GM19438 (cell line): ENCODE data around the gene MRAS.

Experiments used
- ATAC-seq: cut with Tn5 transposase; IDR thresholded peaks from one replicate; pipeline ENCODE4 v1.9.1; 2021; ENCODE audit warnings: low read depth; ENCODE audit not compliant: unreplicated experiment

The MRAS gene

GRCh38 chr3:138347960-138348753 lies at the start of gene MRAS:
MRAS (plus strand) TSS chr3:138348579; CDS start chr3:138372884, 24,305 bp downstream.
- no peak for ATAC-seq

GRCh38 chr3:138300647-138301046 lies 47.7 kb upstream of the MRAS start:
- no peak for ATAC-seq

- no peak for ATAC-seq
Observed at GRCh38 chr3:138303474-138303873, 44.9 kb upstream of the MRAS start.

DNA sequence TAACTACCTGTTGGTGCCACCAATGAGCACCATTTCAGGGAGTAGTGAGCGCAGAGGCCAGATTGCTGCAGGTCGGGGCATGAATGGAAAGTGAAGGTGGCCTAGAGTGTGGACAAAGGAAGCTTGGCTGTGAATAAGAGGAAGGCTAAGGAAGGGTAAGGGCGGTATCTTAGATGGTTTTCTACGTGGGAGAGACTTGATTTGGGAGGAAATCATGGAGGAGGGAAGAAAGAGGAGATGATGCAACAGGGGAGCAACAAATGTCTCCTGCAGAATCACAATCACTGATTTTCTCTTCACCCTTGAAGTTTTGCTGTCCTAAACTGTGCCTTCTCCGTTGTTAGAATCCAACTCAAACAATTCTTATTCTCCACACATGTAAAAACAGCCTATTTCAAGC lies 40.5 kb upstream of the MRAS start:
- no peak for ATAC-seq

DNA sequence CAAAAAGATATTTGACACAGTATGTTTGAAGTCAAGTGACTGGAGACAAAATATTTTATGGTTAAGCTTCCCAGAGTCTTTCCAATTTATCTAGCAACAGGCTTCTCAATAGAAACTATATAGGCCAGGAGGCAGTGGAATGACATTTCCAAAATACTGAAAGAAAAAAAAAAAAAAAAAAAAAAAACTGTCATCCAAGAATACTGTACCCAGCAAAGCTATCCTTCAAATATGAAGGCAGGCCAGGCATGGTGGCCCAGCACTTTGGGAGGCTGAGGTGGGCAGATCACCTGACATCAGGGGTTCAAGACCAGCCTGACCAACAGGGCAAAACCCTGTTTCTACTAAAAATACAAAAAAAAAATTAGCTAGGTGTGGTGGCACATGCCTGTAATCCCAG lies 39.6 kb upstream of the MRAS start:
- ATAC-seq, result no peak

GRCh38 chr3:138310494-138310893 lies 37.9 kb upstream of the MRAS start:
- ATAC-seq, result no peak

- ATAC-seq, result no peak
Observed at GRCh38 chr3:138314751-138315150, 33.6 kb upstream of the MRAS start.

- no peak for ATAC-seq
Observed at GRCh38 chr3:138317687-138318086, 30.7 kb upstream of the MRAS start.

DNA sequence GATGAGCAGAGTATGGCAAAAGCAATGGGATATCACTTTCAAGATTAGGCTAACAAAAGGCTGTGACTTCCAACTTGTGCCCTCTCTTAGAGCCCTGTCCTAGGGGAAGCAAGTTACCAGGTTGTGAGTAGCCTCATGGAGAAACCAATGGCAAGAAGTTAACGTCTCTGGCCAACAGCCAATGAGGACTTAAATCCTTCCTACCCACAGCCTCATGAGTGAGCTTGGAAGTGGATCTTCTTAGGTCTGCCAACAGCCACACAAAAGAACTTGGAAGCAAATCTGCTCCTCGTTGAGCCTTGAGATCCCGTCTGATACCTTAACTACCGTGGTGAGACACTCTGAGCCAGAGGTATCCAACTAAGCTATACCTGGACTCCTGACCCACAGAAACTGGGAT lies 24.4 kb upstream of the MRAS start:
- no peak for ATAC-seq

DNA sequence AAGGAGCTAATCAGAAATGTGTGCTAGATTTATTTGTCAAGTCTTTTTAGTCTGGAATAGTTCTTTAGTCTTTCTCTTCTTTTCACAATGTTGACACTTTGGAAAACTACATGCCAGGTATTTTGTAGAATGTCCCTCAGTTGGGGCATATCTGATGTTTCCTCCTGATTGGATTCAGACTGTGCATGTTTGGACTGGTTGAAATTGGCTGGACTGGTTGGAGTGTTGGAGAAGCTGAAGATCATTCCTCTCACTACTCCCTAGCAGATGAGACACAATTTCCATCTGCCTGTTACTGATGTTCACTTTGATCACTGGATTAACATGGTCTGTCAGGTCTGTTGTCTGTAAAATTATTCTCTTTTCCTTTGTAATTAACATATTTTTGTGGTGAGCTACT lies 22.4 kb upstream of the MRAS start:
- no peak for ATAC-seq

DNA sequence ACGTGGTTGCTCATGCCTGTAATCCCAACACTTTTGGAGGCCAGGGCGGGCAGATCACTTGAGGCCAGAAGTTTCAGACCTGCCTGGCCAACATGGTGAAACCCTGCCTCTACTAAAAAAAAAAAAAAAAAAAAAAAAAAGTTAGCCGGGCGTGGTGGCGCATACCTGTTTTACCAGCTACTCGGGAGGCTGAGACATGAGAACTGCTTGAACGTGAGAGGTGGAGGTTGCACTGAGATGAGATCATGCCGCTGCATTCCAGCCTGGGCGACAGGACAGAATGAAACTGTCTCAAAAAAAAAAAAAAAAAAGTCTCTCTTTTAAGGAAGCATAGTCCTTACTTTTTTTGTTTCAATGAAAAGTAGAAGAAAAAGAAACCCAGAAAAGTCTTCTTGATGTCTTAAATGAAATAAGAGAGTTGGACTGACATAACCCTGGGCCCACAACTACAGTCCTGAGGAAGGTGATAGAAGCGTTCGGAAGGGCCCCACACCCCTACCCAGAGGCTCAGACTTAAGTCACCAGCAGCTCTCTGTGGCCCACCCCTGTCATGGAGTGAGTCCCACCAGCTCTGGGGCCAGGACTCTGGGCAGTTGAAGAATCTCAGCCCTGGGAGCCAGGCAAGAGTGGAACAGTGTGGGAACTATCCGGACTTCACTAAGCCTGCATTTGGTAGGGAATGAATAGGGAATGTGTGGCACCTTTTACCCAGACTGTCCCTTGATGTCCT lies 21.3 kb upstream of the MRAS start:
- ATAC-seq, result no peak

- no peak for ATAC-seq
Observed at GRCh38 chr3:138327831-138328230, 20.5 kb upstream of the MRAS start.

DNA sequence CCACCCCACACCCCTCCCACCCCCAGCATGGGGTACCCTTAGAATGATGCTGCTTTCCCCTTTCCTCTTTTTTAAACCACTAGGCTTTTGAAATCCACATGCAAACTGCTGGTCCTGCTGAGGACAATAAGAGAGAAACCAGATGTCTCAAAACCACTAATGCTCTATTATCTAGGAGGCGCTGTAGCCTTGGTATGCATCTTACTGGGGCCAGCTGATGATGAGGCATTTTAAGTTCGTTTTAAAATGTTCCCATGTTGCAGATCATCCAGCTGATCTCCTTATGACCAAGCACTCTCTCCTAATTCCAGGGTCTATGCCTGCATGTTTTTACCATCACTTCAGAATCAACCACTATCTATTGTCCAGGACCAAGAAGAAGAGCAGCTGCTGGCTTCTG lies 20.0 kb upstream of the MRAS start:
- ATAC-seq, result no peak

GRCh38 chr3:138329127-138329983 lies 19.0 kb upstream of the MRAS start, which contains the start of gene NME9:
NME9 (minus strand) TSS chr3:138329851; CDS start chr3:138329335, 516 bp downstream.
- ATAC-seq, result peak; percentile 66

- no peak for ATAC-seq
Observed at GRCh38 chr3:138329984-138330293, 18.4 kb upstream of the MRAS start.

DNA sequence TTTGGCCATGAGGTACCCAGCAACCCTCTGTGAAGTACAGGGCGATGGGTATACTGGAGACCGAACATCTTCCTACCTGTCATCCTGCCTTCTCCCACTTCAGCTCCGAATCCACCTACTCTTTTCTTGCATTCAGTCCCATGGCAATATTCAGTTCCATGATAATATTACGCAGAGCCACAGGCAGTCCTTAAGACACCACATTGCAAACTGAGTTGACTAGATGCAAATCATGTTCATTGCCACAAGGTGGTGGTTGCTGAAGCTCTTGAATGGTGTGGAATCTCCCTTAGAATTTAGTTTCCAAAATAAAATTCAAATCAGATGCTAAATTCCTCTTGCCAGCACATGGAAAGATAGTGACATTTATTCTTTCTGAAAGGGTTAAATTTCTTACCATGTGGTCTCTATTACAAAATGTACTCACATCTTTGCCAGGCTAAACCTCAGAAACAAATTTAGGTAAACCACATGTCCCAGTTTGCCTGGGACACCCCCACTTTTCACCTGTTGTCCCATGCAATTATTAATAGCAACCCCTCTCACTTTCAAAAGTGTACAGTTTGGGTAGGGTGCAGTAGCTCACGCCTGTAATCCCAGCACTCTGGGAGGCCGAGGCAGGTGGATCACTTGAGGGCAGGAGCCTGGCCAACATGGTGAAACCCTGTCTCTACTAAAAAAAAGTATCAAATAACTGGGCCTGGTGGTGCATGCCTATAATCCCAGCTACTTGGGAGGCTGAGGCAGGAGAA lies 17.1 kb upstream of the MRAS start:
- no peak for ATAC-seq

GRCh38 chr3:138332472-138333073 lies 15.8 kb upstream of the MRAS start:
- ATAC-seq, result no peak

DNA sequence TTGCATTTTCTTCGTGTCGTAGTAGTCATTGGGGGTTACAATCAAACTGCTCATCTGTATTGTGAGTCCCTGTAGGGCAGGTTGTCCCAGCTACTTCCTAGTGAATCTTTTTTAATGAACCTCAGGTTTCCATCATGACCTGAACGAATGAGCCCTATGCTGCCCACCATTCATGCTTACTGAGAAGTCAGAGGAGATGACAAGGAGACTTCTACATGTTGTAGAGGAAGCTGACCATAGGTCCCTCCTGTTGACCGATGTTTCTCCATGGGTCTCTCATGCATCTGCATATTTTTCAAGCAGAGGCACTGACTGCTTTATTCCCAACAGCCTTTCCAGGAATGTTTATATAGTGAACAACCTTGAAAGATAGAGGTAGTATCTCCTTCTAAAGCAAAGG lies 13.8 kb upstream of the MRAS start:
- no peak for ATAC-seq

DNA sequence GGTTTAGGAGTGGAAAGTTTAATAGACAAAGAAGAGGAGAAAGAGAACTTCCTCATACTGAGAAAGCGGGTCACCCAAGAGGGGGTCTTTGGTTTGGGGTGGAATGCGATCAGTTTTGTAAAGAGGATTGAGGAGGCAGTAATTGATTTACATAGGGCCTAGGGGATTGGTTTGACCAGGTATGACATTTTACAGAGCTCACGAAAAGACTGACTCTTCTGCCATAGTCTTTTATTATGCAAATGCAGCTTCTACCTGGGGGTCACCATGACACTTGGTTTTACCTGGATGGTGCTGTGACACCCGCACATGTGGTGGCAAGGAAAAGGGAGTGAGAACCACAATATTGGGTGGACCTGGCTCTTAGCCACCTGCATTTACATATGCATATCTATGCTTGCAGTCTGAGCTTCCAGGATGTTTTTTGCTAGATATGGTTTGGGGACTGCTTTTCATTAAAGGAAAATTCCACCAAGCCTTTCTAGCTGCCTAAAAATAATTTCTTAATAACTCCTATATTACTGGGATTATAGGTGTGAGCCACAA lies 11.9 kb upstream of the MRAS start:
- no peak for ATAC-seq

- ATAC-seq, result no peak
Observed at GRCh38 chr3:138338244-138338643, 10.1 kb upstream of the MRAS start.
